NCI-H2227 treated with DMSO at 0.1 percent for 48 hours (cell line): ENCODE results near the gene VSIG10L2.

Experiments
- DNase-seq: peaks from one replicate; lab custom pipeline; 2025; lab: John Stamatoyannopoulos, UW

Gene VSIG10L2

DNA sequence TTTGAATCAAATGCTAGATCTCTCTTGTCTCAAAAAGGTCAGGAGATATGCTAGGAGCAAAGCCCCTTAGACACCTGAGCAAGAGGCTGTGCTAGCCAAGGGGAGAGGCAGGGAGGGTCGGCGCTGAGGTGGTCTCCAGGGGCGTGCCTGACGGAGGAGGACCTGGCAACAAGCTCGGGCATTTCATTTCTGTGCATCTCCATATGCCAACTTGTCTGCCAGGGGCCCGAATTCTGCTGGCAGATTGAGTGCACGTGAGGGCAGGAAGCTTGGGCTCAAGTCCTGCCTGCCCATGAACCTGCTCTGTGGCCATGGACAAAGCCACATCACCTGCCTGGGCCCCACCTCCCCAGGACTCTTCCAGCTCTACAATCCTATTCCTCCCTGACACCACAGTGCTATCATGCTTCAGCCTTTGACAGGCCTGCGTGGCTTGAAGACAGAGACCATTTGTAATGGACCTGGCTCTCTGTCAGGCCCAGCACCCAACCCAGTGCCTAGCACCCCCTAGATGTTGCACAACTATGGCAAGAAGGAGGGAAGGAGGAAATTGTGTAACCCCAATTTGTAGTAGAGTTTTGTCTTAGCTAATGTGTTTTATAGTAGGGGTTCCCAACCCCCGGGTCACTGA is 16.3 kb upstream of the VSIG10L2 start:
- no peak for DNase-seq

DNA sequence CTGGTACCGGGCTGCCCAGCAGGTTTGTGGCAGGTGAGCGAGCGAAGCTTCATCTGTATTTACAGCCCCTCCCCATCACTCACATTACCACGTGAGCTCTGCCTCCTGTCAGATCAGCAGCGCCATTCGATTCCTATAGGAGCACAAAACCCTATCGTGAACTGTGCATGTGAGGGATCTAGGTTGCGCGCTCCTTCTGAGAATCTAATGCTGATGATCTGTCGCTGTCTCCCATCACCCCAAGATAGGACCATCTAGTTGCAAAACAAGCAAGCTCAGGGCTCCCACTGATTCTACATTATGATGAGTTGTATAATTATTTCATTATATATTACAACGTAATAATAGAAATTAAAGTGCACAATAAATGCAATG is 15.8 kb upstream of the VSIG10L2 start:
- DNase-seq, result no peak

DNA sequence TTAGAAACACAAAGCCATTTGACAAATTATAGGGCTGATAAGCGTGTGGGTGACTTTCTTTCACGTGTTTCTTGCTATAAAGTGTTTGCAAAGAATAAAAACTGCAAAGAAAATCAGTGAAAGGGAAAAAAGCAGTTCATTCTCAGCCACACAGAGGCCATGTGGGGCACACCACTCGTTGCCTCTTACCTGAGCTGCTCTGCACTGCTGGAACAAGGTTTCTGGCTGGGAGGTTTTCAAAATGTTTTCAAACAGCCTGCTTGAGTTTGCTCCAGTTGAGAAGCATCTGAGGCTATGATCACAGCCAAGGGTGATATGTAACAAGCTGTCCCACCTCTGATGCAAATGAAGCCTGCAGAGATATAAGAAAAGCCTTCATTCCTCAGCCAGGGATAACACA is 14.7 kb upstream of the VSIG10L2 start:
- DNase-seq, result no peak

DNA sequence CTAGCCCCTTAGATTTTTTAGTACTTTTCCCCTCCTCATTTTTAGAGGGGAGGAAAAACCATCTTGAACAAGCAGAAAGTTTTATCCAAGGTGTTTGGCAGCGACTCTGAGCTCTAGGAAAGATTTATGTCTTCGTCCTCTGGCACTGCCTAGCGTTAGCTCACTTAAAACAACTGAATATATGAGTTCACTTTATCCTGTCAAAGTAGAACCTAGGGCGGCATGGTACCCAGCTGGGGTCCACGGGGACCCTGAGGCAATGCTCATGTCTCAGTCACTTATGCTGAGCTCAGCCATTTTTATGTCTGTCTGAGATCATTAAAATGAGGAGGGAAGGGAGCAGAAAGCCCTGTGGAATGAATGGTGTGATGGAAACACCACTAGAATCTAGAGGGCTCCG is 14.2 kb upstream of the VSIG10L2 start:
- DNase-seq, result no peak

DNA sequence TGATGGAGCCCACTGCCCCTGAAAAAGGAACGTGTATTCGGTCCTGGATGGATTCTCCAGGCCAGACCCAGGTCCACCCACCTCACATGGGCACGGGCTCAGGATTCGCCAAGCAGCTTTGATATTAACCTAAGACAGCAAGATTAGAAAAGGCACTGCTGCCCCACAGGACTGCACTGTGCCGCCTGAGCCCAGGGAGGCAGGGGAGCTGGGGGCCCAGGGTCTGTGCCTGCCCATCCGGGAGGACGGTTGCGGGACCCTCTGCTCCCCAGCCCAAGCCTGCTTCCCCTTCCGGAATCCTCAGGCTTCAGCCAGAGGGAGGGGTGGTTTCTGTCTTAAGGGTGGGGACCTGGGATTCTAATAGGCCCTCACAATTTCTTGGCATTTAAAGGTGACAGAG is 13.5 kb upstream of the VSIG10L2 start:
- DNase-seq, result no peak

DNA sequence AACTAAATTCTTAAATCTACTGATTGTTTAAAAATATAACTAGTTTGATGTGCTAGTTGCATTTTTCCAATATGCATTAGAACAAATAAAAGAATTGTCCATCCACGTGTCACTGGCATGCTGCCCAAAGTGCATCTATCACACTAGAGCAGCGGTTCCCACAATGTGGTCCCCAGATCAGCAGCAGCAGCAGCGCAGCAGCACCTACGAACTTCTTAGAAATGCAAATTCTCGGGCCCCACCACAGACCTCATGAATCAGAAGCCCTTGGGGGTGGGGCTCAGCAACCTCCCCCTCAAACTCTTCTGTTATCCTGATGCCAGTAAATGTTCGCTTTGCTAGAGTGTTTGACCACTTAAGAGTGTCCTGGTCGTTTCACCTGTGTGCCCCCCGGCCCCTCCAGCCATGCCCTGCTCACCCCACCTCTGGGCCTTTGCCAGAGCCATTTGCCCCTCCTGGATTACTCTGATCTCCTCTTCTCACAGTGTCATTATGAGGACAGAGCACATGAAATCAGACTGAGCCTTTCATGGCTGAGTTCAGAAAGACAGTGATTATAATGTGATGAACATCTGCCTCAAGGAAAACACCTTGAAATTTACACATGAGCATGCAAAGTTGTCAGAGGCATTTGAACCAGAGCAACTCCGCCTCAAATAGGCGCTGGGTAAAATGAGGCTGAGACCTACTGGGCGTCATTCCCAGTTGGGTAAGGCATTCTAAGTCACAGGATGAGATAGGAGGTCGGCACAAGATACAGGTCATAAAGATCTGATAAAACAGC is 12.6 kb upstream of the VSIG10L2 start:
- no peak for DNase-seq

DNA sequence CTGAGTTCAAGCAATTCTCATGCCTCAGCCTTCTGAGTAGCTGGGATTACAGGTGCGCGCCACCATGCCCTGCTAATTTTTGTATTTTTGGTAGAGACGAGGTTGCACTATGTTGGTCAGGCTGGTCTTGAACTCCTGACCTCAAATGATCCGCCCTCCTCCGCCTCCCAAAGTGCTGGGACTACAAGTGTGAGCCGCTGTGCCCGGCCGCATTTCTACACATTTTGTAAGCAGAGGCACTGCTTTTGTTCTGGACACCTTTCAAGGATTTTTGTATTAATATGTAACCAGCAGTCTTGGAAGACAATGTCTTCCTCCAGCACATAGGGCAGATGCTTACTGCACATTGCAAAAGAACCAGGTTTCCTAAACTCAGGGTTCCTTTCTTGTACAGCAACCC is 11.4 kb upstream of the VSIG10L2 start:
- no peak for DNase-seq

DNA sequence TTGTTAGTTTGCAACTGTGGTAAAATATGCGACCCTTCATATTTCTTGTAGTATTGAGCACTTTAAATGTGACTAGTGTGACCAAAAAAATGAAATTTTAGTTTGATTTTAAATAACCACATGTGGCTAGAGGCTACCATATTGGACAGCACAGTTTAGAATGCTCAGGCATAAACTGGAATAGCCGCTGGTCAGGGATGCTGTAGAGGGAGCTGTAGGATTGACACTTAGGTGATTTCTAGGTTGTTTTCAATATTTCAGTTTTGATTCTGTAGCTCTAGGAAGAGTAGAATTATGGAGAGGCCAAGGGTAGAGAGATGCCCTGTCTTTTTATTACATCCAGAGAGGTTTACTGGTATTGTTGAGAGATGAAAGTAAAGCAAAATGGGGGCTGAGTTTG is 10.8 kb upstream of the VSIG10L2 start:
- DNase-seq, result no peak

DNA sequence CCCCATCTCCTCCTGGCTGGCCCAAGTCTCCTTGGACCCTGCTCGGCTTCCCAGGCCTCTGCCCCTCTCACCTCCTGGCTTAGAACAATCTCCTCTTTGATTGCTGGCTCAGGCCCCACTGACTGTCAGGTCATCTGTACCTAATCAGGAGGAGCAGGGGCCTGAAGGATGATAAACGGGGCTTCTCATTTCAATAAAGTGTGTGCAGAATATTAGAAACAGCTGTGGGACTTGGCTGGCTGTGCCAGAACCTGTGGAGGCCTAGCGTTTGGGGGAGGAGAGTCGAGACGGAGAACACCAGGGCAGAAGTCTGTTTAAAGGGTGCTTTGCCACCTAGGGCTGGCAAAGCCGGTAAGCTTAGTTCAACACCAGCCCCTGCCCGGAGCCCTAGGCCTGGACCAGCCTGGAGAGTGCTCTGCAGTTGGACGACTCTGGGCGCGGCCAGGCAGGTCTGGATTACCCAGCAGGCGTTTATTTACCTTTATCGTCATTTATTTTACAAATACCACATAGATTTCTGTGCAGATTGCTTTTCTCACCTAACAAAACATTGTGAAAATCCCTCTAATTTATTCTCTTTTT is 10.1 kb upstream of the VSIG10L2 start:
- DNase-seq, result no peak

DNA sequence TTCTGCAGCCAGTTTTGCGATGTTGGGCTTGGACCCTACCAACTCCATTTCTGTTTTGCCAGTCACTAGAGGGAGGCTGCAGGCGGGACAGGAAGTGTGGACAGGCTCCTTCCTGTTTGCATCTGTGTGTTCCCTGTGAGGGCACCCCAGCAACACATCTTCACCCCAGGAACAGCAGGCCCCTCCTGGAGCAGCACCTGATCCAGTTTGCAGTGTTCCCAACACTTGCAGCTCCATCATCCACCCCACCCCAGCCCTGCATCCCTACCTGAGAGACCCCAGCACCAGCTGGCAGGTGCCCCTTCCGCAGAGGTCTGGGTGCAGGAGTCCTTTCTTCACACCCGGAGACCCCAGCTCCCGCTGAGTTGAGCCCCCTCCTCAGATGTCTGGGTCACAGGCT is 7.4 kb upstream of the VSIG10L2 start:
- no peak for DNase-seq

DNA sequence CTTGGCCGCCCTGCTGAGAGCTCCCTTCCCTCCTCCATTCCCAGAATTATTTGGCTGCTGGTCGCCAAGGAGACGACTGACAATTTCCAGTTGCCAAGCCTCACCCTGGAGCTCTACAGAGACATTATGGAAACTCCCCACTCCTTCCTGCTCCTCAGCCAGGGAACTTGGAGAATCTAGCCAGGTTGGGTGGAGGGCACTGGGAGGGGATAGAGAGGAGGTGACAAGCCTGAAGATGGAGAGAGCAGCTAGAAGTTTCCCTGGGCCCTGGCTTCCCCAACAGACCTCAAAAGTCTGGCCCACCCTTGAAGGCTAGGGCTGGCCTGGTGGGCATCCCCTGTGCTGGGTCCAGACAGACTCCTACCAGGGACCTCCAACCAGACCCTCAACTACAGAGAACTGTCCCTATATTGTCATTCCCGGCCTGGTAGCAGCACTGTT is 6.7 kb upstream of the VSIG10L2 start:
- DNase-seq, result no peak

DNA sequence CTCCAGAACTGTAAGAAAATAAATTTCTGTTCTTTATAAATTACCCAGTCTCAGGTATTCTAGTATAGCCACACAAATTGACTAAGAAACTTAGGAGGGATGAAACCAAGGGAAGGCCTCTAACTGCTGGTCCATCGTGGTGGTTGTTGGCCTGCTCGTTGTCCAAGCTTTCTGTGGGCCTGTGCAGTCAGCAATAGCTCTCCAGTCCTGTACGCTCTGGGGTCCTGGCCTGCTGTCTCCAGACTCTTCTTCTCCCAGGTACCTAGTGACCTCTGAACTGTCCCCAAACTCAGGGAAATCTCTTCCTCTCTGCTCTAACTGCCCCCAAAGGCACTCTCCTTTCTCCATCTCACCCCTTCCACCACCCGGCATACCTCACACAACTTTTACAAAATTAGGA is 5.7 kb upstream of the VSIG10L2 start:
- DNase-seq, result no peak

DNA sequence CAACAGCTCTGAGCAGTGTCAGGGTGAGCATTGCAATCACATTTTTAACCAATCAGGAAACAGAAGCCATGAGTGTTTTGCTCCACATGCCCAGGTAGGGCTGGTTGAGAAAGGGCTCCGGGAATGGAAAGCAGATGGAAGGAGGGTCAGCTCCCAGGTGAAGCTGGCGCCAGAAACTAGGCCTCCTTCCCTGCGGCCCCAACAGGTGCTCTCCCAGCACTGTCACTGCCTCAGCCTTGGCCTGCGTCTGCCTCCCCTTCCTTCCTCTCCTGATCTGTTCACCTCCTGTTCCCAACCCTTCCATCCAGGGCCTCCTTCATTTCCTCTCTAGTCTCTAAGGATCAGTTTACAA is 4.6 kb upstream of the VSIG10L2 start:
- no peak for DNase-seq

DNA sequence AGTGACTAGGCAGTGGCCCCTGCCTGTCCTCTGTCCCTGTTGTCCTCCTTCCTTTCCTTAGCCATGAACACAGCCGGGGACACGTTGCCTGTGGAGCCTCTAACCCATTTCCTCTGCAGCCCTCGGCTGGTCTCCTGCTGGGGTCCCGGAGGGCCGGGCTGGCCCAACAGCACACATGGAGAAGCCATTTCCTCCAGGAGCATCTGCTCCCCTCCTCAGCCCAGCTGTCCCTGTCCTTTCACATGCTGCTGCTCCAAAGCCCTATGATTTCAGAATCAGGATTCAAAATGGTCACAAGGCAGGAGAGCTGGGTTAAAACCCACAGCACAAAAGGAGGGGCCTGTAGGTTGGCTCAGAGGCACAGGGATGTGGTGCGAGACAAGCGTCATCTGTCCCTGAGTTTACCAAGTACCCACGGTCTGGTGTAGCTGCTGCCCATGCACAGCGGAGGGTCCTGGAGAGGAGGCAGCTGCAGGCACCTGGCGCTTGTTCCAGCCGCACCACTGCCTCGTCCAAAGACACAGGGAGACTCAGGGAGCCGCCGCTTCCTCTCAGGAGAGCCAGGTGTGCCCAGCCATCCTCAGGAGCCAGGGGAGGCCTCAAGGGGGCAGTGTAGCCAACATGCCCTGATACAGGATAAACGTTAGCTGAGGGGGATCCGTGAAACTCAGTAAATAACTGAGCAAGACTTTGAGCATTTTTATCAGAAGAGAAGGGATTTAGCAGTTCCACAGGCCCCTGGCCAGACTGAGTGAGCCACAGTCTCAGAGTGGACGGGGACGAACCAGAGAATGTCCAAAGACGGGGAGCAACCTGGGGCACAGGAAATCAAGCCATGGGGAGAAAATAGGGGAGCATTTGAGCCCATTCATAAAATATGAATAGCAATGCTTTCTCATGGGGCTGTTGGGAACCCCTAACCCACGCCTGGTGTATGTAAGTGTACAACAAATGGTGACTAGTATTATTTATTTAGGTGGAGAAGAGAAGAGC is 3.9 kb upstream of the VSIG10L2 start:
- peak; percentile 12 for DNase-seq

DNA sequence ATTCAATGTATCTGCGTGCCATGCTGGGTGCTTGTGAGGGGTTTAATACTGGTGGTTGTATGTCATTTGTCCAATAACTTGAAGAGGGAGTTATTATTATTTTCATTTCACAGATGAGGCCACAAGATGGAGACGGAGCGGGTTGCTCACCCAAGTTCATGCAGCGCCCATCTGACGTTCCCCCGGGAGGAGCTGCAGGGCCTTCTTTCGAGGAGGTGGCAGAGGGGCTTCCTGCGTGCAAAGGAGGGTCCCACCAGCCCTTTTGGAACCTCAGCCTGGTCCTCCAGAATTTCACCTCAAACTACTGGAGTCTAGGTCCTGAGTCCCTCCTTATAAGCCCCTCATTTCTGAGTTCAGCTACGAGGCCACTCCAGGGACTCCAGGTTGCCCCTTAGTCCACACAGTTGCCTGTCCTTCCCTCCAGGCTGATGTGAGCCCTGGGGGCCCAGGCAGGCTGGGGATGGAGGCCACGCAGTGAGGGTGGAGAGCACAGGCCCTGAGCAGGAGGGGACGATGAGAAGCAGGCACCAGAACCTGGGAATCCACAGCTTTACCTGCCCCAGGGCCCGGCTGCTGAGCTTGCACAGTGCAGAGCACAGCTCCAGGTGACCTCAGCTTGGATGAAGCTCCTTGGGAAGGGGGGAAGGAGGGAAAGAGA is 2.9 kb upstream of the VSIG10L2 start:
- DNase-seq, result no peak

DNA sequence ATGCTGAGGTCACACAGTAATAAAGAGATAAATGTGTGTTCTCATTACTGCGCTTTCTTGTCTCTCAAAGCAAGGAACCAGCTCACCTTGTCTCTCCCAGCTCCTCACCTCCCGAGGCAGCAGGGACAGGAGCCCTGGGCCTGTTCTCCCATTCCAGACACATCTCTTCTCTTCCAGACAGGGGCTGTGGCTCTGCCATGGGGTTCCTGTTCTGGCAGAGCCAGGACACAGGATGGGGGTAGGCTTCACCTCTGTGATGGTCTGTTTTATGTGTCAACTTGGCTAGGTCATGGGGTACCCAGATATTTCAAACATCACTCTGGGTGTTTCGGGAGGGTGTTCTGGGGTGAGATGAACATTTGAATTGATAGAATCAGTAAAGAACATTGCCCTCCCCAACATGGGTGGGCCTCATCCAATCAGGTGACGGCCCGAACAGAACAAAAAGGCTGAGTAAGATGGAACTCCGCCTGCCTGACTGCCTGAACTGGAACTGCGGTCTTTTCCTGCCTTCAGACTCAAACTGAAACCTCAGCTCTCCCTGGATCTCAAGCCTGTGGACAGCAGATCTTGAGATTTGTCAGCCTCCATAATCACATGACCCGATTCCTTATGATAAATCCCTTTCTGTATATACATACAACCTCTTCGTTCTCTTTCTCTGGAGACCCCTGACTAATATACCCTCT is 2.0 kb upstream of the VSIG10L2 start:
- no peak for DNase-seq

DNA sequence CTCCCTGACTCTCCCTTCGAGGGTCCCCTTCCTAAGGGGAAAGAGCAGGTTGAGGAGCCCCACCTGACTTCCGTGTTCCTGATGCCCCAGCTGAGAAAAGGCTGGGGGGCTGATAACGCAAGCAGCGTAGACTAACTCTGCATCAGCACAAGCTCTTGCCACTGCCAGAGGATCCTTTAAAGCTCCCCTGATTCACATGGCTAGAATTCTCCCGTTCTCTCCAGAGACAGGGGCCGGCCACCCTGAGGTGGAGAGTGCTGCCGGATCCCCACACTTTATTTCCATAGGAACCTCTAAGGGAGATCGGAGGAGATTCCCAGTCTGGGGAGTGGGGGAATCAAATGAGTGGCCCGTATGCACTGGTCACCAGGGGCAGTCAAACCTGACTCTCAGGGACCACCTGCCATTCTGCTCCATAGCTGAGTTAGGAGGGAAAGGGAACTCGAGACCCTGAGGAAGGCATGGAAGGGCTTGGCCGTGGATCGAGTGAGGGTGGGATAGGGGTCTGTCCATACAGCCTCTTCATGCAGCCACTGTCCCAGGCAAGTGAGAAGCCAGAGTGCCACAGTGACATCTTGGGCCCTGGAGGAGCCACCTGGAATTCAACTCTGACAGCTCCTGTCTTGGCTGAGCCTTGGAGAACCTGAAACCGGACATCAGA is 1.4 kb upstream of the VSIG10L2 start:
- DNase-seq, result no peak

DNA sequence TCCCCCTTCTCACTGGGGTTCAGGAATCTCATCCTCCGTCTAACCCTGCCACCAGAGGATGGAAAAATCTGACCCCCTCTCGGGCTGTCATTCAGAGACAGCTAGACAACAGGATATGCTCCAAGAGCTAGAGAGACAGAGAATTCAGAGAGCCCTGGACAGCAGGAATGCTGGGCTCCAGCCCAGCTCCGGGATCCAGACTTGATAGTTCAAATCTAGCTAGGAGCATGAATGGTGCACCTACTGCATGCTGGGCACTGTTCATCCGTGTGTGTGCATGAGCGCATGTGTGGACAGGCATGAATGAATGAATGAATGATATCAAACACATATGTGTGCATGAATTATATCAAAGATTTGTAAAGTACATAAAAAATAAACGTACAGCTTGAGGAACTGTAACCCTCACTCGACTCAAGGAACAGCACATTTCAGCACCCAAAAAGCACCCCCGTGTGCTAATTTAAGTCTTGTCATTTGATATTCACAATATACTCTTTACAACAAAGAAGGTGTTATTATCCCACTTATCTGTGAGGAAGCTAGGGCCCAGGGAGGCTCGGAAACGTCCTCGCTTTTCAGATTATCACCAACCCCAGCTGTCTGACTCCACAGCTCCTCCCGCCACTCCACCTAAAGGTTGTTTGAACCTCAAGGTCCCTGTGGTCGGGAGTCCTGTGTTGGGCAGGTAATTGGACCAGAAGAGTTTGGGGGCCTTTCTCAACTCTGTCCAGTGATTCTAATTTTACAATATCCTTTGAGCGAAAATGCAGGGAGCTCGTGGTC is 640 bp upstream of the VSIG10L2 start:
- DNase-seq, result no peak

DNA sequence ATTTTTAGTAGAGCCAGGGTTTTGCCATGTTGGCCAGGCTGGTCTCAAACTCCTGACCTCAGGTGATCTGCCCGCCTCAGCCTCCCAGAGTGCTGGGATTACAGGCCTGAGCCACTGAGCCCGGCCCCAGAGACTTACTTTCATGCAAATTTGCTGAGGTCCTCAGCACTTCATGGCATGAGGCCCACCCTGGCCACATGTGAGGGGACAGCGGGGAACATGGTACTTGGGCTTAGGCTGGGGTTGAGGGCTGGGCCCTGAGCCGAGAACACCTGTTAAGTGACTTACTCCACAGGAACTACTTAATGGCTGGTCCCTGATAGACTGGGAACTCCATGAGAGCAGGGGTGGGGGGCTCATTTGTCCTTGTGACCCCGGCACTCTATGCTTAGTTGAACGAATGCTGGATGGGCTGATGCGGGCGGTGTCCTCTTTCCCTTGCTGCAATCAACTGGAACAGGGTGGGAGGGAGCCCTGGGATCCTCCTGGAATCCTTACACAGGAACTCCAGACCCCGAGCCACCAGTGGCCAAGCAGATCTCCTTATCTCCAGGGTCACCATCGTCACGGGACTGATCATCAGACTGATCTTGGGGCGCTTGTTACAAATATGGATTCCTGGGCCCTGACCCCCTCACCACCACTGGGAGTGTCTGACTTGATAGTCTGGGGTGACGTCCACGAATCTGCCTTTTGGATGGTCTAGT is 1.0 kb downstream of the VSIG10L2 start:
- no peak for DNase-seq
